ENCODE results near the gene CERS6.
"Not testable (repeated sequence)": the region's sequence is repeated elsewhere in the genome, so short reads cannot be mapped to it uniquely, and the experiment has no call there.

CERS6 gene

DNA sequence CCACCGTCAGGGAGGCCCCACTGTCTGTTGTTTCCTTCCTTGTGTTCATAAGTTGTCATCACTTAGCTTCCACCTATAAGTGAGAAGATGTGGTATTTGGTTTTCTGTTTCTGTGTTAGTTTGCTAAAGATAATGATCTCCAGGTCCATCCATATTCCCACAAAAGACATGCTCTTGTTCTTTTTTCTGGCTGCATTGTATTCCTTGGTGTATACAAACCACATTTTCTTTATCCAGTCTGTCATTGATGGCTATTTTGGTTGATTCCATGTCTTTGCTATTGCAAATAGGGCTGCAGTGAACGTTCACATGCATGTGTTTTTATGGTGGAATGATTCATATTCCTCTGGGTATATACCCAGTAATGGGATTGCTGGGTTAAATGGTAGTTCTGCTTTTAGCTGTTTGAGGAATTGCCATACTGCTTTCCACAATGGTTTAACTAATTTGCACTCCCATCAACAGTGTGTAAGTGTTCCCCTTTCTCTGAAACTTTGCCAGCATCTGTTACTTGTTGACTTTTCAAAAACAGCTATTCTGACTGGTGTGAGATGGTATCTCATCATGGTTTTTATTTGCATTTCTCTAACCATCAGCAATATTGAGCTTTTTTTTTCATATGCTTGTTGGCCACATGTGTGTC lies 189.7 kb downstream of the CERS6 start:
- Mint-ChIP-seq H3K4me3 (no peak overlapping the region), H3K9me3 (no peaks in the 10 kb centered on the region), H3K4me1 (peaks cover 22% of the 10 kb centered on the region), H3K27me3 (no peaks in the 10 kb centered on the region), H3K27ac (no peak overlapping the region)
- DNase-seq (no peak), ATAC-seq (no peak)

DNA sequence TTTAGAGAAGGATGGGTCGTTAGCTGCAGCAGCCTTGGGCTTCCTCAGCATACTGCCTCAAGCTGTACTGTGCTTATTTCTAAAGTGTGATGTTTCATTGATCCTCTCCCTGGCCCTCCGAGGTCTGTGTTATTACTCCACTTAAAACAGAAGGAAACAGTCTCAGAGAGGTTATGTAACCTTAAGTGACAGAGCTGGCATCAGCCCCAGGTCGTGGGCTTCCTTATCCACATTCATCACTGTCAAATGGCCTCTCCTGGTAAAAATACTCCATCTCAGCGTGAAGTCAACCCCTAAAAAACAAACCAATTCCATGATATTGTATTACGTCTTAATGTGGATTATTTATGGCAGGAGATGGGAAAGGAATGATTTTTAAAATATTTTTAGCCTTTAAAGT lies 193.0 kb downstream of the CERS6 start:
- ATAC-seq (no peak), DNase-seq (no peak)
- Mint-ChIP-seq H3K9me3 (no peaks in the 10 kb centered on the region), H3K27me3 (no peaks in the 10 kb centered on the region), H3K27ac (no peak overlapping the region), H3K4me1 (peaks cover 21% of the 10 kb centered on the region), H3K4me3 (no peak overlapping the region)

DNA sequence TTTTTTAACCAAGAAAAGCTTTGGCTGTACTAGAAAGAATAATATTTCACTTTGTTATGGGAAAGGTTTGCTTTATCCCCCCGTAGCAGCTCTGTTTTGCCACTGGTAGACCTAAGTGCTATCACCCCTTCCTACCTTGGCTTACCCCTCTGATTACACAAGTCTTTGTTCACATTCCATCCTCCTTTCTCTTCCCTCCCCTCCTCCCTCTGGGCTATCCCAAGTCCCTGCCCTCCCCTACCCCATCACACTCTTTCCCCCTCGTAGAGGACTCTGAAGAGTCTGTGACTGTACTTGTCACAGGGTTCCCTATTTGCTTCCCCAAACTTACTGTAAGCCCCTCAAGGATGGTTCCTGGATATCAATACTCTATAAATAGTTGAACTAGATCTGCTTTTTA lies 193.5 kb downstream of the CERS6 start:
- Mint-ChIP-seq H3K27me3 (no peaks in the 10 kb centered on the region), H3K27ac (no peak overlapping the region), H3K4me1 (peaks cover 16% of the 10 kb centered on the region), H3K4me3 (no peak overlapping the region), H3K9me3 (no peaks in the 10 kb centered on the region)
- DNase-seq = no peak
- ATAC-seq = no peak

DNA sequence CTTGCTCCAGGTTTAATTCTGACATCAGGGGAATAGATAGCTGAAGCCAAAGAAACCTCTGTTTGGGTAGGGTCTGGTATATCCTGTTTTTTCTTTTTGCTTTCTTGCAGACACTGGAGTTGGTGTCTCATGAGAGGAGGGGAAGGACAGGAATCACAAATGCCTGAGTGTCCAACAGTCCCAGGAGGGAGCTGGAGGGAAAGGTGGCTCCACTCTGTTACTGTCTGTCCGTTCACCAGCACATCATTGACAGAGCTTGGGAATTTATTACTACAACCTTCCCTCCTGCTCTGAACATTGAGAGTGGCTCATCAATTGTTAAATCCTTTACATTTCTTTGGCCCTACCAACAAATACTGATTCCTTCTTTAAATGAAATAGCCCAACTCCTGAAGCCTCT lies 194.1 kb downstream of the CERS6 start:
- no peak for DNase-seq
- Mint-ChIP-seq H3K4me3 (no peak overlapping the region), H3K27me3 (no peaks in the 10 kb centered on the region), H3K27ac (no peak overlapping the region), H3K9me3 (no peaks in the 10 kb centered on the region), H3K4me1 (peaks cover 15% of the 10 kb centered on the region)
- no peak for ATAC-seq

- Mint-ChIP-seq H3K9me3 (no peaks in the 10 kb centered on the region), H3K27me3 (no peaks in the 10 kb centered on the region), H3K4me1 (peaks cover 12% of the 10 kb centered on the region), H3K27ac (no peak overlapping the region), H3K4me3 (no peak overlapping the region)
- ATAC-seq (no peak), DNase-seq (no peak)
Observed at GRCh38 chr2:168650781-168651180, 194.7 kb downstream of the CERS6 start.

- ATAC-seq (no peak), DNase-seq (no peak)
- Mint-ChIP-seq H3K4me3 (no peak overlapping the region), H3K27me3 (no peaks in the 10 kb centered on the region), H3K9me3 (no peaks in the 10 kb centered on the region), H3K4me1 (peaks cover 11% of the 10 kb centered on the region), H3K27ac (no peak overlapping the region)
Observed at GRCh38 chr2:168652997-168653921, 197.2 kb downstream of the CERS6 start.

GRCh38 chr2:168654705-168655104 lies 198.6 kb downstream of the CERS6 start:
- Mint-ChIP-seq H3K4me3 (no peak overlapping the region), H3K9me3 (no peaks in the 10 kb centered on the region)

DNA sequence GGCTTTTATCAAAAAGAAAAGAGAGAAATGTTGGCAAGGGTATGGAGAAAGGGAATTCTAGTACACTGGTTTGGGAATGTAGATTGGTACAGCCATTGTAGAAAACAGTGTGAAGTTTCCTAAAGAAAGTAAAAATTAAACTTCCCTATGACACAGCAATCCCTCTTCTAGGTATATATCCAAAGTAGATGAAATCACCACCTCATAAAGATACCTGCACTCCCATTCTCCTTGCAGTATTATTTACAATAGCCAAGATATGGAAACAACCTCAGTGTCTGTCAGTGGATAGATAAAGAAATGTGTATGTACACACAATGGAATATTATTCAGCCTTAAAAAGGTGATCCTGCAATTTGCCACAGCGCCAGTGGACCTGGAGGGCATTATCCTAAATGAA lies 199.1 kb downstream of the CERS6 start:
- no peak overlapping the region for H3K4me3 Mint-ChIP-seq
- H3K27ac Mint-ChIP-seq = no peak overlapping the region
- no peaks in the 10 kb centered on the region for H3K9me3 Mint-ChIP-seq
- DNase-seq (no peak), ATAC-seq (no peak)
- no peaks in the 10 kb centered on the region for H3K27me3 Mint-ChIP-seq
- H3K4me1 Mint-ChIP-seq = peaks cover 11% of the 10 kb centered on the region

More at GRCh38 chr2:168654705-168655104, 198.6 kb downstream of the CERS6 start:
- DNase-seq (no peak), ATAC-seq (no peak)
- Mint-ChIP-seq H3K27ac (no peak overlapping the region), H3K27me3 (no peaks in the 10 kb centered on the region), H3K4me1 (peaks cover 11% of the 10 kb centered on the region)

GRCh38 chr2:168657378-168657777 lies 201.3 kb downstream of the CERS6 start:
- H3K4me3 Mint-ChIP-seq, H3K27me3 Mint-ChIP-seq, H3K9me3 Mint-ChIP-seq, DNase-seq, H3K27ac Mint-ChIP-seq, ATAC-seq, H3K4me1 Mint-ChIP-seq: not testable (repeated sequence)

DNA sequence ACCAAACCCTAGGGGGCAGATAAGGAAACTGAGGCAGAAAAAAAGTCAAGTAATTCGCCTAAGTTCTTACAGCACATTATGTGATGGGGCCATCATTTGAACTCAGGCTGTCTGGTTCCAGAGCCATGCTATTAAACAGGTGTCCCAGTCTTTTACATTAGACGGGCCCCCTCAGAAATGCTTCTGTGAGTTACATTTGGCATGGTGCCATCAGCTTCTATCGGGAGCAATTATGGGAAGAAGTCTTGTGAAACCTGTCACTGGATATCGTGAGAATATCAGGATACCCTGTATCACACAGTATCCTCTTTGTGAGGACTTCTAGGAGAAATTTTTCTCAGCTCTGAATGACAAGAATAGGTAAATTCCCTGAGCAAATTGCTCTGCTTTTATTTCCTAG lies 202.6 kb downstream of the CERS6 start:
- Mint-ChIP-seq H3K9me3 (no peaks in the 10 kb centered on the region), H3K27ac (no peak overlapping the region), H3K27me3 (no peaks in the 10 kb centered on the region), H3K4me3 (no peak overlapping the region), H3K4me1 (no peaks in the 10 kb centered on the region)
- ATAC-seq (no peak), DNase-seq (no peak)

GRCh38 chr2:168660870-168661862 lies 205.1 kb downstream of the CERS6 start:
- DNase-seq (no peak), ATAC-seq (no peak)
- H3K27ac Mint-ChIP-seq = no peak overlapping the region
- no peak overlapping the region for H3K4me3 Mint-ChIP-seq
- peaks cover 8% of the 10 kb centered on the region for H3K4me1 Mint-ChIP-seq
- H3K9me3 Mint-ChIP-seq = peaks cover 0 to 2% of the 10 kb centered on the region in 2 donors
- H3K27me3 Mint-ChIP-seq = no peaks in the 10 kb centered on the region

GRCh38 chr2:168661863-168662256 lies 205.8 kb downstream of the CERS6 start:
- ATAC-seq (no peak), DNase-seq (no peak)
- Mint-ChIP-seq H3K9me3 (peaks cover 0 to 4% of the 10 kb centered on the region in 2 donors), H3K27me3 (no peaks in the 10 kb centered on the region), H3K4me1 (peaks cover 13% of the 10 kb centered on the region), H3K4me3 (no peak overlapping the region), H3K27ac (peak overlapping the region in 1 of 2 donors; percentile 39)

GRCh38 chr2:168662651-168663208 lies 206.7 kb downstream of the CERS6 start:
- Mint-ChIP-seq H3K4me1 (peaks cover 19% of the 10 kb centered on the region), H3K27me3 (no peaks in the 10 kb centered on the region), H3K27ac (no peak overlapping the region), H3K4me3 (no peak overlapping the region), H3K9me3 (peaks cover 0 to 4% of the 10 kb centered on the region in 2 donors)
- no peak for DNase-seq
- no peak for ATAC-seq

- DNase-seq (no peak), ATAC-seq (no peak)
- Mint-ChIP-seq H3K9me3 (peaks cover 0 to 4% of the 10 kb centered on the region in 2 donors), H3K4me1 (peaks cover 19% of the 10 kb centered on the region), H3K27me3 (no peaks in the 10 kb centered on the region), H3K27ac (no peak overlapping the region), H3K4me3 (no peak overlapping the region)
Observed at GRCh38 chr2:168663993-168664392, 207.9 kb downstream of the CERS6 start.

GRCh38 chr2:168664715-168665114 lies 208.6 kb downstream of the CERS6 start:
- not testable (repeated sequence) for H3K27me3 Mint-ChIP-seq, H3K9me3 Mint-ChIP-seq, ATAC-seq, DNase-seq, H3K4me3 Mint-ChIP-seq, H3K27ac Mint-ChIP-seq
- H3K4me1 Mint-ChIP-seq = peaks cover 19% of the 10 kb centered on the region
